Hindlimb muscle (tissue), 1 donor: ENCODE data around the gene TRMT112. TPM values are rescaled to one million over a fixed set of nuclear protein-coding genes. Genes with fewer than 3 reads are reported as not detected.

Experiments
- DNase-seq: peaks from one replicate; pipeline ENCODE4 v3.0.0-alpha.2; 2013
- polyA plus RNA-seq: library from polyadenylated mRNA; unstranded; fragments of 120-200 nt; gene quantifications from one replicate; pipeline ENCODE4 v1.2.1, GENCODE V29; 2013; ENCODE audit not compliant: insufficient read length

Gene TRMT112
- polyA plus RNA-seq, 1 donor: 179 TPM

DNA sequence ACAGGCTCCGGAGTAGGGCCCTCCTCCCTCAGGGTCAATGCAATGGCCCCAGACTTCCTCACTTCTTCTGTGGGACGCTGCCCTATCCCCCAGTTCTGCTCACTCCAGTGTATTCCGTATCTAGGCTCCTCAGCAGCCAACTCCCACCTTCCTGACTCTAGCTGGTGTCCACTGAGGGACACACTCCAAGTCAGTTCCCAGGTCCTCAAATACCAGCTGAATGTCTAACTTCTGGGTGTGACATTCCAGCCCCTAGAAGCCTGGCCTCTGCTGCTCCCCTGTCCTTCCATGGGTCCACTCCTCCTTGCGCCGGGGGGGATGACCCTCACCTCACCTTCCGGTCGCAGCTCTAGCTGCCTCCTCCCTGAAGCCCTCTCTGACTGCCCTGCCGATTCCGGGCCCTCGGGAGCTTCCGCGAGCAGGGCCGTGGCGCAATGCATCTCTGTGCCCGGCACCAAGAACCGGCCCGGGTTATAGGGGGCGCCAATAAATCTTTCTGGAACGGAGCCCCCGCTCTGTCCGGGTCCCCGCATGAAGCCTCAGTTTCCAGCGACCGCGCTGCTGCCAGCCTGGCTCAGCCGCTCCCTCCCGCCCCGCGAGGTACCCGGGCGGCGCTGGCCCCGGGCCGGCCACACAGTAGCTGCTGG lies 48.3 kb downstream of the TRMT112 start:
- DNase-seq: no peak

DNA sequence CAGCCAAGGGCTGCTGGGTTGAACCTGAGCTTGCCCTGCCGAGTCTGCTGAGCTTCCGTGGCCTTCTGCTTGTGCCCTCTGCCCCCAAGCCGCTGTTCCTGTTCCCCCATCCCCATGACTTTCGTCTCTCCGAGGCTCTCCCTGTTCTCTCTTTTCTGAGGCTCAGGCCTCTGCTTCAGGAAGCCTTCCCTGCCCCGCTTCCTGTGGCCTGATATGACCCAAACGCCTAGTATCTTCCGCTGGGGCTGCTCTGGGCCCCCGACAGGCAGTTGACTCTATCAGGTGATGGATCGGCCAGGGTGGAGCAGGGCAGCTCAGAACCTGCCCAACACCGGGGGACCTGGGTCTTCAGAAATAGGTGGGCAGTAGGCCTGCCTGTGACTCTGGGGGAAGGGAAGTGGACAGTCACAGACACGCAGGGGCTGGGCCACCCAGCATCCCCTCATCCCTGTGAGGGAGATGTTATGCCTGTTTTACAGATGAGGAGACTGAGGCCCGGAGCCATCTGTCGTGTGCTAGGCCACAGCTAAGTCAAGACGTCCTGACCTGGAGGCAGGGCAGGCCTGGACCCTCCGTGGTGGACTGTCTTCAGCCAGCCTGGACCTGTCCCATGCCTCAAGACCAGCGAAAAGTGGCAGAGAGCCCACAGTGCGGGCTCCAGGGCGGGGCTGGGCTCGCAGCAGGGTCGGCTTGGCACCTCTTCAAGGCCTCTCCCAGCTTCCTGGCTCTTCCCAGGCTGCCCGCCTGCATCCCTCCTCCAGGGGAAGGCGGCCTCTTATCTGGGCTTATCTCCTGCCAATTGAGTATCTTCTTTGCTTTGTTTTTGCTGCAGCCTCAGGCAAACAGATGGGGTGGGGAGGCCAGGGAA lies 49.1 kb downstream of the TRMT112 start:
- DNase-seq: no peak

DNA sequence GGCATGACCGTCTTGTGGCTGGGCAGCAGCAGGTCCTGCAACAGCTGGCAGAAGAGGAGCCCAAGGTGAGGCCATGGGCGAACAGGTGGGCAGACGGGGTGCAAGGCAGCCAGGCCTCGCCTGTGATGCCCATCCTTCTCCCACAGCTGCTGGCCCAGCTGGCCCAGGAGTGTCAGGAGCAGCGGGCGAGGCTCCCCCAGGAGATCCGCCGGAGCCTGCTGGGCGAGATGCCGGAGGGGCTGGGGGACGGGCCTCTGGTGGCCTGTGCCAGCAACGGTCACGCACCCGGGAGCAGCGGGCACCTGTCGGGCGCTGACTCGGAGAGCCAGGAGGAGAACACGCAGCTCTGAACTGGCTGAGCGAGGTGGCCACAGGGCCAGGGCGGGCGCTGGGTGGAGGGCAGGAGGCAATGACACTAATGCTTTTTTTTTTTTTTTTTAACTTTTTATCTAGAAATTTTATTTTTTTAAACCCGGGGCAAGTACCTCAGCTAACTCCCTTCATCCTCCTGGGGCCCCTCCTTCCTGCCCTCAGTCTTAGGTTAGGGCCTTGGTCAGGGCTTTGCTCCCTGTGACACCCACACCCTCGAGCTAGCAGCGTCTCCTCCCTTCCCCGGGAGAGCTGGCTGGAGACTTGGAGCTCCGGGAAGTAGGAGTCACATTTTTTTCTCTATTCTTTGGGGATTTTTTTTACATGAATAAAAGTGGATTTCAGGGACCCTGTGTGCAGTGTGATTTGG lies 50.0 kb downstream of the TRMT112 start:
- no peak for DNase-seq

Other genes starting within 250 kb of the TRMT112 start
- 77.9 TPM for gene MACROD1, start 151.4 kb downstream of the TRMT112 start, polyA plus RNA-seq
- gene STIP1, start 131.4 kb downstream of the TRMT112 start, polyA plus RNA-seq: 125 TPM
- gene FERMT3, start 110.8 kb downstream of the TRMT112 start, polyA plus RNA-seq: 11.1 TPM
- 81.4 TPM for gene TRPT1, start 91.4 kb downstream of the TRMT112 start, polyA plus RNA-seq
- 17.2 TPM for gene NUDT22, start 91.3 kb downstream of the TRMT112 start, polyA plus RNA-seq
- gene DNAJC4, start 87.0 kb downstream of the TRMT112 start, polyA plus RNA-seq: 66.2 TPM
- 101 TPM for gene VEGFB, start 83.0 kb downstream of the TRMT112 start, polyA plus RNA-seq
- gene FKBP2, start 76.5 kb downstream of the TRMT112 start, polyA plus RNA-seq: 51.5 TPM
- gene PPP1R14B, start 70.6 kb downstream of the TRMT112 start, polyA plus RNA-seq: 177 TPM
- 12.4 TPM for gene PLCB3, start 66.0 kb downstream of the TRMT112 start, polyA plus RNA-seq
- 31.0 TPM for gene BAD, start 32.9 kb downstream of the TRMT112 start, polyA plus RNA-seq
- 23.1 TPM for gene GPR137, start 31.7 kb downstream of the TRMT112 start, polyA plus RNA-seq
- not detected for gene KCNK4, start 26.3 kb downstream of the TRMT112 start, polyA plus RNA-seq
- not detected for gene CATSPERZ, start 17.2 kb downstream of the TRMT112 start, polyA plus RNA-seq
- 34.0 TPM for gene ESRRA, start 12.0 kb downstream of the TRMT112 start, polyA plus RNA-seq
- gene PRDX5, start 562 bp upstream of the TRMT112 start, polyA plus RNA-seq: 129 TPM
- gene CCDC88B, start 22.6 kb upstream of the TRMT112 start, polyA plus RNA-seq: 4.5 TPM
- 16.1 TPM for gene RPS6KA4, start 41.6 kb upstream of the TRMT112 start, polyA plus RNA-seq
- gene SLC22A11, start 238.4 kb upstream of the TRMT112 start, polyA plus RNA-seq: not detected